ENCODE data around the gene KRT37. TPM values are rescaled to one million over a fixed set of nuclear protein-coding genes. Genes with fewer than 3 reads are reported as not detected.

Gene KRT37
- total RNA-seq, 1 experiment from 2014 or later = not detected

DNA sequence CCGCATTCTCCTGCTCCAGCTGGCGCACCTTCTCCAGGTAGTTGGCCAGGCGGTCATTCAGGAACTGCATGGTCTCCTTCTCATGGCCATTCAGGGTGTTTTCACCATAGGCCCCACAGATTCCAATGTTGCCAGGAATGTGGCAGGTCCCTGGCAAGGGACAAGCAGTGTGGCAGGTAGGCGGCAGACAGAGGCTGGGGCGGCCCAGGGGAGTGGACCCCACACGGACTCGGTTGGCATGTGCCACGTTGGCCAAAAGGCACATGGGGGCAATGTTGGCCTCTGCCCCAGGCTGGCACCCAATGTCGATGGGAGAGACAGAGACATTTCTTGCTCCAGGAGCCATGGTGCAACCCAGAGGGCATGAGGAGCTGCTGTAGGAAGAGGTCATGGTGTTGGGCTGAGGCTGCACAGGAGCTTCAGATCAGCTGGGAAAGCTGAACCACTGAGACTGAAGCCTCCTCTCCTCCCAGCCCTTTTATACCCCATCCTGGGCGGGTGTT, 16.2 kb upstream of the KRT37 start, which contains the start of gene KRT38:
TSS of gene KRT38 (minus strand) at position 453 of the 503 bp plus-strand sequence. CDS start at position 391, 62 bp downstream.
- Histone ChIP-seq H3K23me2 (ENCODE audit: insufficient read length, low read depth, low read length, poor library complexity, severe bottlenecking) (no peaks in the 10 kb centered on the region), H3K9ac (ENCODE audit: extremely low read depth, insufficient read length, low read length) (no peak within 1 kb of the TSS), H3K4me2 (ENCODE audit: insufficient read depth, insufficient read length, low read length) (no peak within 1 kb of the TSS), H3K79me1 (ENCODE audit: insufficient read depth, low read depth, low read length, poor library complexity, severe bottlenecking) (no peaks in the 10 kb centered on the region), H3K18ac (ENCODE audit: insufficient read length, low read depth, low read length) (no peak within 1 kb of the TSS), H4K8ac (replicated peaks; ENCODE audit: insufficient read length, low read depth, low read length) (no peak within 1 kb of the TSS), H3K4ac (ENCODE audit: low read depth, low read length) (no peak within 1 kb of the TSS), H3K27me3 (ENCODE audit: insufficient read depth, low read length) (no peaks in the 10 kb centered on the region), H2AFZ (ENCODE audit: low read length) (no peak within 1 kb of the TSS), H4K91ac (ENCODE audit: insufficient read length, low read depth, low read length) (no peak within 1 kb of the TSS), H3K9me3 (ENCODE audit: control insufficient read depth, low read depth, low read length) (no peaks in the 10 kb centered on the region), H2BK120ac (ENCODE audit: low read depth, low read length, poor library complexity, severe bottlenecking) (no peak within 1 kb of the TSS), H4K5ac (ENCODE audit: insufficient read length, low read depth, low read length) (no peak within 1 kb of the TSS), H2BK15ac (ENCODE audit: low read depth, low read length) (no peak within 1 kb of the TSS), H3K27ac (ENCODE audit: insufficient read length, low read depth, low read length) (no peak within 1 kb of the TSS), H2AK5ac (ENCODE audit: insufficient read length, low read length) (no peak within 1 kb of the TSS), H2BK20ac (ENCODE audit: low read depth, low read length, poor library complexity, severe bottlenecking) (no peak within 1 kb of the TSS), H3K79me2 (ENCODE audit: insufficient read depth, low read length) (no peaks in the 10 kb centered on the region), H3K23ac (ENCODE audit: insufficient read length, low read depth, low read length) (no peak within 1 kb of the TSS), H4K20me1 (ENCODE audit: control insufficient read depth, insufficient read depth, insufficient read length) (no peaks in the 10 kb centered on the region), H2BK12ac (ENCODE audit: insufficient read length, low read depth, low read length) (no peak within 1 kb of the TSS), H3K56ac (ENCODE audit: insufficient read length, low read depth, low read length) (no peak within 1 kb of the TSS), H3T11ph (ENCODE audit: low read length) (no peak within 1 kb of the TSS), H3K4me1 (ENCODE audit: insufficient read depth, low read length) (no peaks in the 10 kb centered on the region), H3K14ac (ENCODE audit: insufficient read depth, low read length) (no peak within 1 kb of the TSS), H2BK5ac (ENCODE audit: insufficient read length, low read length) (no peak within 1 kb of the TSS)
- no peak for TF ChIP-seq CTCF (conservative IDR thresholded peaks at IDR 0.05)
- H3K36me3 Mint-ChIP-seq (ENCODE audit: insufficient read depth in 1 of 3, low read depth in 3 of 3) = no peaks in the 10 kb centered on the region; a peak in 1 of 7 replicates
- no peaks in the 10 kb centered on the region; a peak in 1 of 5 replicates for H3K9me3 Mint-ChIP-seq
- H3K4me3 Mint-ChIP-seq = no peak within 1 kb of the TSS; a peak in 1 of 5 replicates
- no peak for DNase-seq
- WGBS (ENCODE audit: extremely low coverage, insufficient read length, low lambda C conversion rate) = no CpG with 5 or more reads among the region's 10 CpGs
- no peak within 1 kb of the TSS for H3K27ac Mint-ChIP-seq
- H3K27me3 Mint-ChIP-seq (ENCODE audit: low read depth) = peaks cover 24% of the 10 kb centered on the region
- peaks cover 6% of the 10 kb centered on the region in 2 experiments for H3K4me1 Mint-ChIP-seq
